MM.1S (cell line): Measurements from ENCODE around the gene EIF6.

Source experiments
- DNase-seq: peaks from one replicate; pipeline ENCODE4 v3.0.0-alpha.2; 2015
- H2AFZ ChIP-seq: fragments of 300-600 bp; sonication (generic); 2 replicates; pipeline ENCODE4 v1.6.0; 2016; ENCODE audit warnings: antibody characterized with exemption, low read length
- H3F3A ChIP-seq: fragments of 300-600 bp; sonication (generic); 2 replicates; pipeline ENCODE4 v1.6.1; 2016; ENCODE audit warnings: mild to moderate bottlenecking, antibody characterized with exemption, low read length, moderate library complexity, mixed read lengths; ENCODE audit not compliant: insufficient read depth
- H3K27ac ChIP-seq: fragments of 300-600 bp; sonication (generic); 2 replicates; pipeline ENCODE4 v1.5.1; 2016; ENCODE audit warnings: mild to moderate bottlenecking, low read length
- H3K27me3 ChIP-seq: fragments of 300-600 bp; sonication (generic); replicated peaks from 2 replicates; pipeline ENCODE4 v1.6.0; 2016; ENCODE audit warnings: low read length; ENCODE audit not compliant: insufficient read depth
- H3K36me3 ChIP-seq: fragments of 300-600 bp; sonication (generic); replicated peaks from 2 replicates; pipeline ENCODE4 v1.6.1; 2016; ENCODE audit warnings: mild to moderate bottlenecking, low read length, mixed read lengths; ENCODE audit not compliant: insufficient read depth
- H3K4me1 ChIP-seq: fragments of 300-600 bp; sonication (generic); 2 replicates; pipeline ENCODE4 v1.6.1; 2016; ENCODE audit warnings: low read length, mixed read lengths
- H3K4me2 ChIP-seq: fragments of 300-600 bp; sonication (generic); 2 replicates; pipeline ENCODE4 v1.6.0; 2016; ENCODE audit warnings: low read depth, low read length
- H3K4me3 ChIP-seq: fragments of 300-600 bp; sonication (generic); 2 replicates; pipeline ENCODE4 v1.5.1; 2016; ENCODE audit warnings: low read length, mixed read lengths
- H3K79me2 ChIP-seq: fragments of 300-600 bp; sonication (generic); 2 replicates; pipeline ENCODE4 v1.6.1; 2016; ENCODE audit warnings: mixed run types, low read length, mixed read lengths
- H3K9ac ChIP-seq: fragments of 300-600 bp; sonication (generic); 2 replicates; pipeline ENCODE4 v1.6.1; 2016; ENCODE audit warnings: low read length, mixed read lengths
- H3K9me2 ChIP-seq: fragments of 300-600 bp; sonication (generic); replicated peaks from 2 replicates; pipeline ENCODE4 v1.6.1; 2016; ENCODE audit warnings: mild to moderate bottlenecking, low read length, mixed read lengths; ENCODE audit not compliant: insufficient read depth
- H3K9me3 ChIP-seq: fragments of 300-600 bp; sonication (generic); replicated peaks from 2 replicates; pipeline ENCODE4 v1.6.1; 2016; ENCODE audit warnings: mild to moderate bottlenecking, low read length, mixed read lengths; ENCODE audit not compliant: insufficient read depth
- H4K20me1 ChIP-seq: fragments of 300-600 bp; sonication (generic); 2 replicates; pipeline ENCODE4 v1.6.1; 2016; ENCODE audit warnings: mild to moderate bottlenecking, low read length, moderate library complexity, mixed read lengths; ENCODE audit not compliant: insufficient read depth
- EZH2 ChIP-seq: fragments of 300-600 bp; sonication (generic); optimal IDR thresholded peaks from 2 replicates; pipeline ENCODE3; 2017; ENCODE audit warnings: low read depth, mild to moderate bottlenecking, antibody characterized with exemption, low read length, mixed read lengths
- EZH2phosphoT487 ChIP-seq: fragments of 300-600 bp; sonication (generic); IDR thresholded peaks from 2 replicates; pipeline ENCODE4 v1.6.1; 2018; ENCODE audit warnings: antibody characterized with exemption, low read length
- TF ChIP-seq, protein P1 (sequence below): fragments of 300-600 bp; sonication (generic); IDR thresholded peaks from 2 replicates; pipeline ENCODE4 v1.5.1; 2016; ENCODE audit warnings: antibody characterized with exemption, low read length, mixed read lengths

EIF6 gene

DNA sequence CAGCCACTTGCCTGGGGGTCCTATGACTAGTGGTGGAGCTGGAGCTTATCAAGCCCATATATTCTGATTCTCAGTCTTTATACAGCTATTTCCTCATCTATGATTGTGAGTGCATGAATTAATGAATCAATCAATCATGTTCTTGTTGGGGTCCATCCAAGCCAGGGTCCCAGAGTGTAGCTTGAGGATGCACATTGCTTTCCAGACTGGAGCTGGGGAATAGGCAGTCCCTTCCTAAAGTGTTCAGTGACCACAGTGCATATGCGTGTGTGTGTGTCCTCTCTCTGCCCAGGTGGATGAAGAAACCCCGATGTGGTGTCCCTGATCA is 33.0 kb downstream of the EIF6 start:
- TF ChIP-seq, protein P1, sequence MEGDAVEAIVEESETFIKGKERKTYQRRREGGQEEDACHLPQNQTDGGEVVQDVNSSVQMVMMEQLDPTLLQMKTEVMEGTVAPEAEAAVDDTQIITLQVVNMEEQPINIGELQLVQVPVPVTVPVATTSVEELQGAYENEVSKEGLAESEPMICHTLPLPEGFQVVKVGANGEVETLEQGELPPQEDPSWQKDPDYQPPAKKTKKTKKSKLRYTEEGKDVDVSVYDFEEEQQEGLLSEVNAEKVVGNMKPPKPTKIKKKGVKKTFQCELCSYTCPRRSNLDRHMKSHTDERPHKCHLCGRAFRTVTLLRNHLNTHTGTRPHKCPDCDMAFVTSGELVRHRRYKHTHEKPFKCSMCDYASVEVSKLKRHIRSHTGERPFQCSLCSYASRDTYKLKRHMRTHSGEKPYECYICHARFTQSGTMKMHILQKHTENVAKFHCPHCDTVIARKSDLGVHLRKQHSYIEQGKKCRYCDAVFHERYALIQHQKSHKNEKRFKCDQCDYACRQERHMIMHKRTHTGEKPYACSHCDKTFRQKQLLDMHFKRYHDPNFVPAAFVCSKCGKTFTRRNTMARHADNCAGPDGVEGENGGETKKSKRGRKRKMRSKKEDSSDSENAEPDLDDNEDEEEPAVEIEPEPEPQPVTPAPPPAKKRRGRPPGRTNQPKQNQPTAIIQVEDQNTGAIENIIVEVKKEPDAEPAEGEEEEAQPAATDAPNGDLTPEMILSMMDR: no peak
- TF ChIP-seq EZH2phosphoT487 (no peak), EZH2 (no peak)
- no peak overlapping the region for H2AFZ ChIP-seq
- H3K4me3 ChIP-seq: no peak overlapping the region

DNA sequence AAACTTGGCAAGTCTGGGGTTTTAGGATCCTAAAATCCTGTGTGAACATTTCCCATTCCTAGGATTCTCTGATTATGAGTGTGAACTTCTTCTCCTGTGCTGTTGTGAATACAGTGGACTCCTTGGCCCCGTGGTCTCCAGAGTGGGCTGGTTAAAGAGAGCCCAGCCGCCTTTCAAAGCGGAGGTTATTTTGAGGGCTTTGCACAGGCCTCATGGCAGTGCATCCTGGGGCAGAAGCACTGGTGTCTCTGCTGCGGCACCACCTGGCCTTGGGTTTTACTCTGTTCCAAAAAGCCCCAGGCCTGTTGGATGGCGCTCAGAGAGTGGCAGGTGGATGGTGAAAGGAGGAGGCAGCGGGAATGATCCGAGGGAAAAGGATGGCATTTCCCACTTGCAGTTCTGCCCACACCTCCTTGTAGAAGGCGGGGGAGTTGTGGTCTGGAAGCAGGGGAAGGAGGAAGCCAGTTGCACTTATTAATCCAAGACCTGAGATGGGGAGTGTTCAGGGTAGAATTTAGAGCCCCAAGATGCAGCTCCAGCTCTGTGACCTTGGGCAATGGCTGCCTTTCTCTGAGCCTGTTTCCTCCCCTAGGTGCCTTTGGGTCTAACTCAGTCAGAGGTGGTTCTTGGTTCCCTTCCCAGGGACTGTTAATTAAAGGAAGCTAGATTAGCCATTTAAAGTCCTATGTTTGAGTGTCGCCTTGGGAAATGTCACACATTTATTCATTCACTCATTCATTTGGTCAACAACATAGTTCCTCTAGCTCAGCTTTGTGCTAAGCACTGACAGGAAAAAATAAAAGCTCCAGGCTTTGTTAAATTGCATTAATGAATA is 35.7 kb downstream of the EIF6 start:
- Histone ChIP-seq H3K9me3 (no peaks in the 10 kb centered on the region), H3K36me3 (no peaks in the 10 kb centered on the region), H2AFZ (no peak overlapping the region), H3K4me2 (no peak overlapping the region), H3K27ac (no peak overlapping the region), H3K27me3 (no peaks in the 10 kb centered on the region), H3K9ac (no peak overlapping the region), H4K20me1 (no peaks in the 10 kb centered on the region), H3K79me2 (no peaks in the 10 kb centered on the region), H3K9me2 (no peaks in the 10 kb centered on the region), H3F3A (no peaks in the 10 kb centered on the region), H3K4me1 (peaks cover 7% of the 10 kb centered on the region; the same call in 1 of the 2 replicates), H3K4me3 (no peak overlapping the region)
- TF ChIP-seq EZH2: no peak
- DNase-seq: no peak

More for the DNA sequence above, 33.0 kb downstream of the EIF6 start:
- no peaks in the 10 kb centered on the region for H3K79me2 ChIP-seq
- peaks cover 7% of the 10 kb centered on the region; the same call in 1 of the 2 replicates for H3K4me1 ChIP-seq
- H3K9ac ChIP-seq: no peak overlapping the region
- H3K27me3 ChIP-seq: no peaks in the 10 kb centered on the region
- H3K36me3 ChIP-seq: no peaks in the 10 kb centered on the region
- no peaks in the 10 kb centered on the region for H4K20me1 ChIP-seq
- no peak for DNase-seq
- no peaks in the 10 kb centered on the region for H3K9me3 ChIP-seq
- no peaks in the 10 kb centered on the region for H3F3A ChIP-seq
- no peaks in the 10 kb centered on the region for H3K9me2 ChIP-seq
- peak overlapping the region; percentile 40; the same call in 1 of the 2 replicates for H3K27ac ChIP-seq
- no peak overlapping the region for H3K4me2 ChIP-seq

DNA sequence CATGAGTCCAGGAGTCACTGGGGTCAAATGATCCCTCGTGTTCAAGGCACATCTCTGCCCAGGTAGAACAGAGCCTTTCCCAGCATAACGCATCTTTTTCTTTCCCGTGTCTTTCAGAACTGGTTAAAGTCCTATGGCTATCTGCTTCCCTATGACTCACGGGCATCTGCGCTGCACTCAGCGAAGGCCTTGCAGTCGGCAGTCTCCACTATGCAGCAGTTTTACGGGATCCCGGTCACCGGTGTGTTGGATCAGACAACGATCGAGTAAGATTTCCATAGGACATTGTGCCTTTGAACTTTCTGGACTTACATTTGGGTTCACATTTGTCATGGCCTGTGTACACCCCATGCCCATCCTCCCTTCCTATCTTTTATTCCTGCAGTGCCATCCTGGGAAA is 37.8 kb downstream of the EIF6 start:
- Histone ChIP-seq H3K9me3 (no peaks in the 10 kb centered on the region), H3K79me2 (no peaks in the 10 kb centered on the region), H3F3A (no peaks in the 10 kb centered on the region), H3K4me2 (no peak overlapping the region), H3K4me1 (no peaks in the 10 kb centered on the region), H4K20me1 (no peaks in the 10 kb centered on the region), H3K4me3 (no peak overlapping the region), H3K27me3 (no peaks in the 10 kb centered on the region), H3K9me2 (no peaks in the 10 kb centered on the region), H3K36me3 (no peaks in the 10 kb centered on the region), H2AFZ (no peak overlapping the region), H3K9ac (no peak overlapping the region), H3K27ac (no peak overlapping the region)
- no peak for DNase-seq
- TF ChIP-seq, protein P1: no peak
- TF ChIP-seq EZH2phosphoT487 (no peak), EZH2 (no peak)

DNA sequence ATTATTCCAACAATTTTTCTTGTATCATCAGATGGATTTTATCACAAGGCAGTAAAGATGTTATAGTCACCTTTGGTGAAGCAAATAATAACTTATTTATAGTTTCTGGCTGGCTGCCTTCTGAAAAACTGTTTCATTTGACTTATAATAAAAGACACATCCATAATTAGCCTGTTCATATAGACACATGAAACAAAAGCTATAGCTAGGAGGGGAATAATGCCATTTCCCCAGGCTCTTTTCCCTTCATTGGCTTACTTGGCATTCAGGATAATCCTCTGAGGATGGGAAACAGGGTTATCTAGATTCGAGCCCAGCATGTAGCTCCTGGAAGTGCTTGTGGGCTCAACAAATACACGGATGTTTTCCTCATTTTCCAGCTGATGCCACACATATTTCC is 40.6 kb downstream of the EIF6 start:
- no peak overlapping the region for H3K4me3 ChIP-seq
- DNase-seq: no peak
- no peaks in the 10 kb centered on the region for H4K20me1 ChIP-seq
- no peak overlapping the region for H3K9ac ChIP-seq
- no peaks in the 10 kb centered on the region for H3F3A ChIP-seq
- no peak overlapping the region for H2AFZ ChIP-seq
- no peaks in the 10 kb centered on the region for H3K36me3 ChIP-seq
- TF ChIP-seq, protein P1: no peak
- TF ChIP-seq EZH2 (no peak), EZH2phosphoT487 (no peak)
- no peaks in the 10 kb centered on the region for H3K9me2 ChIP-seq
- no peak overlapping the region for H3K4me2 ChIP-seq
- no peaks in the 10 kb centered on the region for H3K9me3 ChIP-seq
- H3K27ac ChIP-seq: no peak overlapping the region
- H3K79me2 ChIP-seq: no peaks in the 10 kb centered on the region
- no peaks in the 10 kb centered on the region for H3K4me1 ChIP-seq
- H3K27me3 ChIP-seq: no peaks in the 10 kb centered on the region
